Karpas-422 (cell line): ENCODE data around the gene MYH7. TPM values are rescaled to one million over a fixed set of nuclear protein-coding genes. Genes with fewer than 3 reads are reported as not detected.
A peak's percentile ranks its signal among the peaks of the same experiment; 100 is the strongest.

Experiments used
- DNase-seq: peaks from one replicate; pipeline ENCODE4 v3.0.0-alpha.2; 2015
- H2AFZ ChIP-seq: fragments of 200-600 bp; sonication (generic); 2 replicates; pipeline ENCODE4 v1.6.1; 2014; ENCODE audit warnings: antibody characterized with exemption, low read length, mixed read lengths
- H3K27ac ChIP-seq: fragments of 200-600 bp; sonication (generic); 2 replicates; pipeline ENCODE4 v1.5.1; 2014; ENCODE audit warnings: mild to moderate bottlenecking, low read length, moderate library complexity
- H3K27me3 ChIP-seq: fragments of 200-600 bp; sonication (generic); 2 replicates; pipeline ENCODE4 v1.6.1; 2014; ENCODE audit warnings: low read length, mixed read lengths
- H3K36me3 ChIP-seq: fragments of 200-600 bp; sonication (generic); 2 replicates; pipeline ENCODE4 v1.6.1; 2014; ENCODE audit warnings: low read length, mixed read lengths; ENCODE audit not compliant: insufficient read depth
- H3K4me1 ChIP-seq: fragments of 200-600 bp; sonication (generic); 2 replicates; pipeline ENCODE4 v1.6.1; 2014; ENCODE audit warnings: mild to moderate bottlenecking, low read length, mixed read lengths
- H3K4me2 ChIP-seq: fragments of 200-600 bp; sonication (generic); 2 replicates; pipeline ENCODE4 v1.6.1; 2014; ENCODE audit warnings: low read length, low read depth, mild to moderate bottlenecking; ENCODE audit not compliant: poor library complexity, severe bottlenecking
- H3K4me3 ChIP-seq: fragments of 200-600 bp; sonication (generic); 2 replicates; pipeline ENCODE4 v1.5.1; 2014; ENCODE audit warnings: mild to moderate bottlenecking, antibody characterized with exemption, low read length, mixed read lengths
- H3K79me2 ChIP-seq: fragments of 200-600 bp; sonication (generic); 2 replicates; pipeline ENCODE4 v1.6.1; 2014; ENCODE audit warnings: mild to moderate bottlenecking, low read length, mixed read lengths
- H3K9ac ChIP-seq: fragments of 200-600 bp; sonication (generic); 2 replicates; pipeline ENCODE4 v1.6.0; 2014; ENCODE audit warnings: low read length
- H3K9me2 ChIP-seq: fragments of 200-600 bp; sonication (generic), shearing (Covaris generic); replicated peaks from 2 replicates; pipeline ENCODE4 v1.6.0; 2014; ENCODE audit warnings: mild to moderate bottlenecking, low read length, moderate library complexity; ENCODE audit not compliant: insufficient read depth
- H3K9me3 ChIP-seq: fragments of 300-700, 200-600 bp; sonication (generic); 2 replicates; pipeline ENCODE4 v1.6.1; 2014; ENCODE audit warnings: low read length, mixed read lengths
- H4K20me1 ChIP-seq: fragments of 200-600 bp; sonication (generic); 2 replicates; pipeline ENCODE4 v1.6.1; 2014; ENCODE audit warnings: mild to moderate bottlenecking, antibody characterized with exemption, low read length, low read depth; ENCODE audit not compliant: insufficient read depth
- total RNA-seq: library from RNA; depleted of rRNA; stranded (reverse); fragments of >200 nt; shearing (Covaris generic); gene quantifications from 2 replicates; pipeline ENCODE4 v1.2.3, GENCODE V29; 2014; ENCODE audit warnings: low replicate concordance

The MYH7 gene
- total RNA-seq, 1 experiment from 2014 or later = not detected

- DNase-seq = no peak
- no peak overlapping the region for H3K4me3 ChIP-seq
- H3K9me3 ChIP-seq = no peaks in the 10 kb centered on the region
- no peaks in the 10 kb centered on the region for H3K36me3 ChIP-seq
- no peak overlapping the region for H3K27ac ChIP-seq
- no peaks in the 10 kb centered on the region for H3K4me1 ChIP-seq
- no peak overlapping the region for H2AFZ ChIP-seq
- H3K4me2 ChIP-seq = no peak overlapping the region
- no peaks in the 10 kb centered on the region for H3K9me2 ChIP-seq
- no peaks in the 10 kb centered on the region for H3K27me3 ChIP-seq
- no peaks in the 10 kb centered on the region; the same call in 1 of the 2 replicates for H4K20me1 ChIP-seq
- no peak overlapping the region for H3K9ac ChIP-seq
- H3K79me2 ChIP-seq = no peaks in the 10 kb centered on the region
Observed at GRCh38 chr14:23382731-23383440, 52.6 kb downstream of the MYH7 start.

GRCh38 chr14:23382276-23382675, 53.2 kb downstream of the MYH7 start:
- Histone ChIP-seq H3K4me3 (no peak overlapping the region), H3K9me2 (no peaks in the 10 kb centered on the region), H3K79me2 (no peaks in the 10 kb centered on the region), H4K20me1 (no peaks in the 10 kb centered on the region; the same call in 1 of the 2 replicates), H3K9ac (no peak overlapping the region), H3K4me1 (no peaks in the 10 kb centered on the region), H3K27me3 (no peaks in the 10 kb centered on the region), H3K27ac (no peak overlapping the region), H3K4me2 (no peak overlapping the region), H3K9me3 (no peaks in the 10 kb centered on the region), H3K36me3 (no peaks in the 10 kb centered on the region), H2AFZ (no peak overlapping the region)
- DNase-seq = no peak

DNA sequence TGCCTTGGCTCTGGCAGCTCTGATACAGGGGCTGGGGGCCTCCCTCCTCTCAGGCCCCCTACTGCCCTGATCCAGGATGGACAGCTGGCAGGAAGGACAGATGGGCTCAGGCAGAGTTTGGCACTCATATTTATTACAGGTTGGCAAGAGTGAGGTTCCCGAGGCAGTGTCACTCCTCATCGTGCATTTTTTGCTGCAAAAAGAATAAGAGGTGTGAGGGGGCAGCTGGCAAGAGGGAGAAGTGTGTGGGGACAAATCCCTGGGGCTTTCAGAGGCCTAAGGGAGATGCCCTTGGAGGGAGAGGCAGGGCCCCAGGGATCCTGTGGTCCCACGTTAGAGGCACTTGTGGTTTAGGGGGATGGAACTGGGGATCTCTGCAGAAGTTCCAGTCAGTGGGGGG, 53.6 kb downstream of the MYH7 start:
- Histone ChIP-seq H2AFZ (no peak overlapping the region), H3K9me3 (no peaks in the 10 kb centered on the region), H3K9ac (no peak overlapping the region), H3K27ac (no peak overlapping the region), H4K20me1 (no peaks in the 10 kb centered on the region; the same call in 1 of the 2 replicates), H3K79me2 (no peaks in the 10 kb centered on the region), H3K36me3 (no peaks in the 10 kb centered on the region), H3K27me3 (no peaks in the 10 kb centered on the region), H3K4me2 (no peak overlapping the region), H3K4me1 (no peaks in the 10 kb centered on the region), H3K9me2 (no peaks in the 10 kb centered on the region), H3K4me3 (no peak overlapping the region)
- DNase-seq = no peak

DNA sequence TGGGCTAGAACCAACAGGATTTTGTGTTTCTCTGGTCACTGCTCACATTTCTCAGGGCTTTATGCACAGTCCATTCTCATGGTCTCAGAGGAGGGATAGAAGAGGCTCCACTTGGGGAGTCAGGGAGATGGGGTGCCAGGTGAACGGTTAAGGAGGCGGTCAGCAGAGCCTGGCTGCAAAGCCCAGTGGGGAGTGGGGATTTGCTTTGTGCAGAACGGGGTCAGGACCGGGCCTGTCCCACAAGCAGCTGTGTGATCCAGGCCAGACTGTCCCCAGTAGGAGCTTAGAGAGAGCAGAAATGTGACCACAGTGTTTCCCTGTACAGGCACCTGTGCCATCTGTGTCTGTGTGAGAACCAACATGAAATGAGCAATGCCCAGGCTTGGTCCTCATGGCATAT, 54.5 kb downstream of the MYH7 start:
- Histone ChIP-seq H3K9ac (no peak overlapping the region), H3K9me3 (no peaks in the 10 kb centered on the region), H3K36me3 (no peaks in the 10 kb centered on the region), H3K4me3 (no peak overlapping the region), H4K20me1 (no peaks in the 10 kb centered on the region; the same call in 1 of the 2 replicates), H3K27ac (no peak overlapping the region), H3K27me3 (no peaks in the 10 kb centered on the region), H3K9me2 (no peaks in the 10 kb centered on the region), H3K4me2 (no peak overlapping the region), H2AFZ (no peak overlapping the region), H3K79me2 (no peaks in the 10 kb centered on the region), H3K4me1 (no peaks in the 10 kb centered on the region)
- no peak for DNase-seq

DNA sequence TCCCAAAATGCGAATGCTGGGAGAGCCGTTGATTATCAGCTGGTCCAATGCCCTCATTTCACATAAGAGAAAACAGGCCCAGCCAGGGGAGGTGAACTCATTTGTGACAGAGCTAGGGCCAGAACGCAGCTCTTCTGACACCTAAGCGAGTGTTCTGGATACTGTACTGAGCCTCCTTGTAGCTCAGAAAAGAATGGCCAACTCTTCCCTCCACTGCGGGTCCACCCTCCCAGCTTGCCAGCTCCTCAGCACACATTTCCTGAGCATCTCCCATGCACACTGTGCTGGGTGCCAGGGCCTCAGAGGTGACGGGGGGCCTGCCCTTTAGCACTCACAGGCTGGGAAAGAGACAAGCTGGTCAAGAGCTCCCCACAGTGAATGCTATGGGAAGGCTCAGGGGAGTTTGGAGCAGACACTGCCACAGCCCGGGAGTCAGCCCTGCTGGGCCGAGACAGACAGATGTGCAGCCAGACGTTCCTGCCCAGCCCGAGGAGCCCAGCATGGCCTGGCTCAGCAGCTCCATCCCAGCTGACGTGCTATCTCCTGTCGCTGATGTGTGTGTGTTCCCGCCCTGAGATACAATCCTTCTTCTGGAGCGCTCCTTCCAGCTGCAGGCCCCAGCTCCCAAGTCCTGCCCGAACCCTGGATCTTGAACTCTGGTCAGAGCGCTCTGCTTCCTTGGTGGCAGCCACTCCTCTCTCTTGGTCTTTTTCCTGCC, 55.1 kb downstream of the MYH7 start:
- Histone ChIP-seq H3K27ac (no peak overlapping the region), H3K27me3 (no peaks in the 10 kb centered on the region), H4K20me1 (no peaks in the 10 kb centered on the region; the same call in 1 of the 2 replicates), H3K36me3 (no peaks in the 10 kb centered on the region), H3K4me2 (no peak overlapping the region), H3K9me2 (no peaks in the 10 kb centered on the region), H3K4me1 (no peaks in the 10 kb centered on the region), H3K9ac (no peak overlapping the region), H3K4me3 (no peak overlapping the region), H3K9me3 (no peaks in the 10 kb centered on the region), H2AFZ (no peak overlapping the region), H3K79me2 (no peaks in the 10 kb centered on the region)
- DNase-seq = no peak

GRCh38 chr14:23379366-23380196, 55.9 kb downstream of the MYH7 start:
- no peaks in the 10 kb centered on the region for H3K36me3 ChIP-seq
- H3K27me3 ChIP-seq = no peaks in the 10 kb centered on the region
- H3K9me2 ChIP-seq = no peaks in the 10 kb centered on the region
- H2AFZ ChIP-seq = no peak overlapping the region
- H3K4me3 ChIP-seq = no peak overlapping the region
- no peak overlapping the region for H3K27ac ChIP-seq
- no peak overlapping the region for H3K4me2 ChIP-seq
- H3K79me2 ChIP-seq = no peaks in the 10 kb centered on the region
- H4K20me1 ChIP-seq = no peaks in the 10 kb centered on the region; the same call in 1 of the 2 replicates
- no peak overlapping the region for H3K9ac ChIP-seq
- no peaks in the 10 kb centered on the region for H3K4me1 ChIP-seq
- DNase-seq = peak; percentile 88
- H3K9me3 ChIP-seq = no peaks in the 10 kb centered on the region

GRCh38 chr14:23378612-23379220, 56.7 kb downstream of the MYH7 start:
- Histone ChIP-seq H3K4me2 (no peak overlapping the region), H3K36me3 (no peaks in the 10 kb centered on the region), H4K20me1 (no peaks in the 10 kb centered on the region; the same call in 1 of the 2 replicates), H3K4me3 (no peak overlapping the region), H3K27ac (no peak overlapping the region), H3K9ac (no peak overlapping the region), H3K9me2 (no peaks in the 10 kb centered on the region), H3K4me1 (no peaks in the 10 kb centered on the region), H3K79me2 (no peaks in the 10 kb centered on the region), H3K9me3 (no peaks in the 10 kb centered on the region), H2AFZ (no peak overlapping the region), H3K27me3 (no peaks in the 10 kb centered on the region)
- no peak for DNase-seq
